ENCODE measurements around the gene KCNH5.

KCNH5 gene

DNA sequence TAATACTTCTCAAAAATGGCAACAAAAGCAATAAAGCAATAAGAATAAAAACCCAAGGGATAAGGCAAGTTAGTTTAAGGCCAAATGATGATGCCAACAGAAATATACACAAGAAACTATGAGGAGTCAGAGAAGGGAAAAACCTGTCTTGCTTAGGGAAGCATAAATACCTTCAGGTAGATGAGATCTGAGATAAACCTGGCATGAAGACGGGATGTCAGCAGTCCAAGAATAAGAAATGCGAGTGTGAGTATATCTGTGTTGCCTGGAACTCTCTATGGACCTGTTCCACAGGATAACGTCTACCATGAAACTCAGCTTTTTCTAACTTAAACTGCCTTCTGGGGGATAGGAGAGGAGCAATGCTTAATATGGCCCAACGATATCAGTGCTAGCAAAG, 30.6 kb downstream of the KCNH5 start:
- H3K4me3 ChIP-seq (ENCODE audit: low read depth, low read length), result no peak overlapping the region
- TF ChIP-seq, protein P1, sequence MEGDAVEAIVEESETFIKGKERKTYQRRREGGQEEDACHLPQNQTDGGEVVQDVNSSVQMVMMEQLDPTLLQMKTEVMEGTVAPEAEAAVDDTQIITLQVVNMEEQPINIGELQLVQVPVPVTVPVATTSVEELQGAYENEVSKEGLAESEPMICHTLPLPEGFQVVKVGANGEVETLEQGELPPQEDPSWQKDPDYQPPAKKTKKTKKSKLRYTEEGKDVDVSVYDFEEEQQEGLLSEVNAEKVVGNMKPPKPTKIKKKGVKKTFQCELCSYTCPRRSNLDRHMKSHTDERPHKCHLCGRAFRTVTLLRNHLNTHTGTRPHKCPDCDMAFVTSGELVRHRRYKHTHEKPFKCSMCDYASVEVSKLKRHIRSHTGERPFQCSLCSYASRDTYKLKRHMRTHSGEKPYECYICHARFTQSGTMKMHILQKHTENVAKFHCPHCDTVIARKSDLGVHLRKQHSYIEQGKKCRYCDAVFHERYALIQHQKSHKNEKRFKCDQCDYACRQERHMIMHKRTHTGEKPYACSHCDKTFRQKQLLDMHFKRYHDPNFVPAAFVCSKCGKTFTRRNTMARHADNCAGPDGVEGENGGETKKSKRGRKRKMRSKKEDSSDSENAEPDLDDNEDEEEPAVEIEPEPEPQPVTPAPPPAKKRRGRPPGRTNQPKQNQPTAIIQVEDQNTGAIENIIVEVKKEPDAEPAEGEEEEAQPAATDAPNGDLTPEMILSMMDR (IDR thresholded peaks at IDR 0.05; ENCODE audit: low read depth, low read length), result no peak
- H3K4me1 ChIP-seq, result peaks cover 19% of the 10 kb centered on the region

DNA sequence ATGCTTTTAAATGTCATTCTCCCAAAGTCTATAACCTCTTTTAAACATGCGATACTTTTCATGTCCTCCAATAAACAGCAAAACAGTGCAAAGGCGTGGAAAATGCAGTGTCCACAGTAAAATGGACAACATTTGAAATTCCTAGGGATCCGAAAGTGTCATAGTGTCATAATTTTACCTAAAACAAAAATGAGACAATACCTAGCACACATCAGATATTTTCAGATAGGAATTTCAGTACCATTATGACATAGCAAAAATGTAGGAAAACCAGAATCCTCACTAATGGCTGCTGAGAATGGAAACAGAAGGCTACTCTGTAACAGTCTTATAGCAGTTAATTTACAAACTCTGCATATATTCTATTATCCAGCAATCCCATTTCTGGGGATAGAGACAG, 33.1 kb downstream of the KCNH5 start:
- no peaks in the 10 kb centered on the region for H3K9me3 ChIP-seq
- TF ChIP-seq, protein P1 (IDR thresholded peaks at IDR 0.05; ENCODE audit: low read depth, low read length), result no peak
- H3K4me3 ChIP-seq (ENCODE audit: low read depth, low read length), result no peak overlapping the region
- no peaks in the 10 kb centered on the region for H3K27me3 ChIP-seq
- DNase-seq, result no peak
- H3K36me3 ChIP-seq, result no peaks in the 10 kb centered on the region
- peaks cover 19% of the 10 kb centered on the region for H3K4me1 ChIP-seq

More for the DNA sequence above, 30.6 kb downstream of the KCNH5 start:
- Histone ChIP-seq H3K36me3 (no peaks in the 10 kb centered on the region), H3K27me3 (no peaks in the 10 kb centered on the region), H3K9me3 (no peaks in the 10 kb centered on the region)
- DNase-seq, result no peak

DNA sequence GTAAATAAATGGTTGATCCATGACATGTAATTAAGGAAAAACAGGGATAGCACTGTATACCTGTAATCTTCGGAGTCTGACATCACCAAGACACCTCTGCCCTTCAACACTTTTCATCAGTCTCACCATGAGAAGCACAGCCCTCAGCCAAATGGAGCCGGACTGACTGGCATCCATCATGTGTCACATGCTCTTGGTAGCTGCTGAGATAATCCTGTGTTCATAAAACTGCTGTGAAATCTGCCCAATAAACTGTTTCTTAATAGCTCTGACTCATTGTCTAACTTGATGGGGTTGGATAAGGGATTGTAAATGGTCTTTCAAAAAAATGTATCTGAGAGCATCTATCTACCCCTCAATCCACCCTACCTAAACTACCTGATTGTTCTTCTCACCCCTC, 33.6 kb downstream of the KCNH5 start:
- Histone ChIP-seq H3K4me1 (peaks cover 19% of the 10 kb centered on the region), H3K36me3 (no peaks in the 10 kb centered on the region), H3K9me3 (no peaks in the 10 kb centered on the region), H3K27me3 (no peaks in the 10 kb centered on the region), H3K4me3 (ENCODE audit: low read depth, low read length) (no peak overlapping the region)
- peak; percentile 10 for DNase-seq
- TF ChIP-seq, protein P1 (IDR thresholded peaks at IDR 0.05; ENCODE audit: low read depth, low read length), result no peak

DNA sequence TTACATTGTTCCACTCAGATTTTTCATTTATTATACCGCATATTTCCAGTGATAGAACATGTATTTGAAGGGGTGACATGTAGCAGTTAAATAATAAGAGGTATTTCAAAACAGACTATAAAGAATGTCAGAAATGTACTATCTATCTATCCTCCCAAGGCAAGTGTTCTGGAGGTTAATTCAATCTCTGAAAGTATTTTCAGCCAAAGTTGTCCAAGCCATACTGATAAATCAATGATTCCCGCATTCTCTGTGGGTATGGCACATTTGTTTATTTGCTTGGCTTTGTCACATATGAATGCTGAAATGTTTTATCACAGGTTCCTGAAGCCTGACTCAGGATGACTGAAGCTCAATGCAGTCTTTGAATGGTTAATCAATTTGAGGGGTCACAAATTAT, 35.8 kb downstream of the KCNH5 start:
- H3K27me3 ChIP-seq, result no peaks in the 10 kb centered on the region
- no peaks in the 10 kb centered on the region for H3K9me3 ChIP-seq
- H3K4me1 ChIP-seq, result peaks cover 19% of the 10 kb centered on the region
- no peak for DNase-seq
- no peaks in the 10 kb centered on the region for H3K36me3 ChIP-seq
- TF ChIP-seq, protein P1 (IDR thresholded peaks at IDR 0.05; ENCODE audit: low read depth, low read length), result no peak
- H3K4me3 ChIP-seq (ENCODE audit: low read depth, low read length), result no peak overlapping the region

DNA sequence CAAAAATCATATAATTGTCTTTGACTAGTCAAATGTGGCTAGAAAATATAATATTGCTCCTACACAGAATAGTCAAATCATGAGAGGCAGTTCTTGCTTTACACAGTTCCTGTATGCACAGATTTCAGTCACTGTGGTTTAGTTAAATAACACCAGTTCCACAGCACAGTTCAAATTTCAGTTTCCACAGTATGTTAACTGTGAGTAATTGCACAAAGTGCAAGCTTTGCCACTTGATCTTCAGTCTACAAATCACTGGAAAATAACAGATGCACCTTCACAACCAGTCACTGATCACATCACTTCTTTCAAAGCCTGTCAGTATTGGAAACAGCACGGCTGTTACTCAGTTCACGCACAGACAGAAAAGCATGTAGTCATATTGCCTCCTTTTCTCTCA, 38.7 kb downstream of the KCNH5 start:
- H3K36me3 ChIP-seq, result no peaks in the 10 kb centered on the region
- no peak for DNase-seq
- H3K4me3 ChIP-seq (ENCODE audit: low read depth, low read length), result no peak overlapping the region

DNA sequence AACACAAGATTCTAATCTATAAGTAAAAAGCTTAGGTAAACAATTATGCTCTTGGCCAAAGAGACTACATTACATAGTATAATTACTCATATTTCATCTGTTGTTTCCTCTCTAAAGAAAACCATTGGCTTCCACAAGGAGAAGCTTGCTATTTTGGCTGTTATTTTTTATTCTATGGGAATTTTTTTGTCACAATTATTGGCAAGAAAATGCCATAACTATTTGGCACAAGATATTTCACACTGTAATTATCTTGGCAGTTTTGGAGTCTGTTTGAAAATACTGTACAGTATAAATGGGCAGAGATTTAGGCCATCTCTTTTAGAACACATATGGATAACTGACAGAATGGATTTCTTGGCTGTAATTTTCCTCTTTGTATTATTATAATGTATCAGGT, 51.2 kb downstream of the KCNH5 start:
- H3K4me1 ChIP-seq, result no peaks in the 10 kb centered on the region
- H3K36me3 ChIP-seq, result no peaks in the 10 kb centered on the region
- no peaks in the 10 kb centered on the region for H3K27me3 ChIP-seq
- H3K9me3 ChIP-seq, result no peaks in the 10 kb centered on the region
- no peak for DNase-seq
- H3K4me3 ChIP-seq (ENCODE audit: low read depth, low read length), result no peak overlapping the region
- TF ChIP-seq, protein P1 (IDR thresholded peaks at IDR 0.05; ENCODE audit: low read depth, low read length), result no peak

More for the DNA sequence above, 38.7 kb downstream of the KCNH5 start:
- TF ChIP-seq, protein P1 (IDR thresholded peaks at IDR 0.05; ENCODE audit: low read depth, low read length), result no peak
- no peaks in the 10 kb centered on the region for H3K27me3 ChIP-seq
- H3K9me3 ChIP-seq, result no peaks in the 10 kb centered on the region
- H3K4me1 ChIP-seq, result peaks cover under 1% of the 10 kb centered on the region; the same call in 1 of the 2 replicates

Measured in BE2C (cell line).